Cortex of kidney (tissue), 1 donor: ENCODE results near the gene AAMDC.

Experiments used
- DNase-seq: peaks from one replicate; lab custom pipeline; 2025; lab: John Stamatoyannopoulos, UW

Gene AAMDC

DNA sequence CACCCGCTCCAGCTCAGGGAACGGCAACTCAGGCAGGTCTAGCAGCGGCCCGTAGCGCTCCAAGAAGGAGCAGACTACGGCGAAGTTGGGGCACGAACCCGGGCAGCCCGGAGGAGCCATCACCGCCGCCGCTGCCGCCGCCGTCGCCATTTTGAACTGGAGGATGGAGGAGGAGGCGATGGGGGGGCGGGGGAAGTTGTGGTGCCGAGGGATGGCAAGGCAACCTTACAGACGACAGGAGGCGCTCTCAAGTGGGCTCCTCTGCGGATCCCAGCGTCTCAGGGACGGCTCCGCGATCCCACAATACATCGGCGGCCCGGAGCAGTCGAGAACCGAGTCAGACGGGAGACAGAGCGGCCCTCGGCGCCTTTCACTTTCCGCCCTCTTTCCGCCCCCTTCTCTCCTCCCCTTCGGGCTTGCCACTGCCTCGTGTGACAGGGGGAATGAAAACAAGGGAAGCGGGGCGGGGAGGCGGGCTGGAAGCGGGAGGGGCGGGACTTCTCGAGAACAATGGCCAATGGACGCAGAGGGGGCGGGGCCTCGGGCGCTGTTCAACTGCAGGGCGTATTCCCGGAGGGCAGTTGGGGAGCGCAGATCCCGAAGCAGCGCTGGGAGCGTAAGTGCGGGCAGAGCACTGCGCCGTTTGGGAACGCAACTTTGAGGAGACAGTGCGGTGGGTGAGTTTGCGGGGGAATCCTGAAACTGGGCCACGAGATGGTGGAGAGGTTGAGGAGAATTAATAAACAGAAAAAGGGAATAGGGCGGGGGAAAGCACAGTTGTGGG, at the start of gene AAMDC, which contains the start of gene RSF1:
Gene AAMDC (plus strand): TSS at position 580 of the 784 bp plus-strand sequence. CDS start 21,353 bp downstream, outside the sequence.
Gene RSF1 (minus strand): TSS at position 158 of the 784 bp plus-strand sequence. CDS start 8 bp downstream, at position 150.
- peak; percentile 72 for DNase-seq

DNA sequence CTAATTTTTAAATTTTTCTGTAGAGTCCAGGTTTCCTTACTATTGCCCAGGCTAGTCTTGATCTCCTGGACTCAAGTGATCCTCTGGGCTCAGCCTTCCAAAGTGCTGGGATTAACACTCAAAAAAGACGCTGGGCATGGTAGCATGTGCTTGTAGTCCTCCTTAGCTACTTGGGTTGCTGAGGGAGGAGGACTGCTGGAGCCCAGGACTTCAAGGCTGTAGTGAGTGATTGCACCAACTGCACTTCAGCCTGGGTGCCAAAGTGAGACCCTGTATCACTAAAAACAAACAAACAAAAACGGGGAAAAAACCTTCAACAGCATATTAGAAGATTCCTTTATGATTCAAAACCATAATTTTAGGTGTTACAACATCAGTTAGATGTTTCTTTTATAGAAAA, 45.0 kb upstream of the AAMDC start:
- no peak for DNase-seq

DNA sequence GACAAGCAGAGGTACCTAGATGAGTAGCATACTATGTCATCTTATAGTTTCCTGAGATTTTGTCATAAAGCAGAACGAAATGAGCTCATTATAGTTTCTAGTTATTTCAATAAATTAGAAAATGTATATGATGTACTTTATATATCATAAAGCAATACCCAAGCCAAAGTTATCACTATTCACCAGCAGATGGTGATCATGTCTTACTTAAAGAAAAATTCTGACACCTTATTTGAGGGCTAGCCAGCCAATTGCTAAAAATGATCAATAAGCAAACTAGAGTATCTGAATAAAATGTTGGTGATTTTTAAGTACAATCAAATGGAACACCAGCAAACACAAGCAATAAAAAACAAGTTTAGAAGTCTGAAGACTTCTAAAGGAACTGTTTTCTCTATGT, 44.5 kb upstream of the AAMDC start:
- no peak for DNase-seq

DNA sequence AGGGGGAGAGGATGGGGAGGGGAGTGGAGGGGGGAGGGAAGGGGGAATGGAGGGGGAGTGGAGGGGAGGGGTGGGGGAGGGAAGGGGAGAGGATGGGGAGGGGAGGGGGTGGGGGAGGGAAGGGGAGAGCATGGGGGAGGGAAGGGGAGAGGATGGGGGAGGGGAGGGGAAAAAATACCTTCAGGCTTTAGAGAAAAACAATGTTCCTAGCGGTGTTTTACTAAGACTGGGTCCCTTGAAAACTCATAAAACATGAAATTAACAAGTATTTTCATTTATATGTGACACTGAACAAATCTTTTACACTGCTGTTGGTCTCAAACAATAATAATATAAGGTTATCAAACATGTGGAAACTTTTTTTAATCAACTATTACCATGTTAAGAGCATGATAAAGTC, 42.8 kb upstream of the AAMDC start:
- DNase-seq: no peak

GRCh38 chr11:77778549-77778948, 42.4 kb upstream of the AAMDC start:
- no peak for DNase-seq

- DNase-seq: no peak
Observed at GRCh38 chr11:77779935-77780334, 41.0 kb upstream of the AAMDC start.

DNA sequence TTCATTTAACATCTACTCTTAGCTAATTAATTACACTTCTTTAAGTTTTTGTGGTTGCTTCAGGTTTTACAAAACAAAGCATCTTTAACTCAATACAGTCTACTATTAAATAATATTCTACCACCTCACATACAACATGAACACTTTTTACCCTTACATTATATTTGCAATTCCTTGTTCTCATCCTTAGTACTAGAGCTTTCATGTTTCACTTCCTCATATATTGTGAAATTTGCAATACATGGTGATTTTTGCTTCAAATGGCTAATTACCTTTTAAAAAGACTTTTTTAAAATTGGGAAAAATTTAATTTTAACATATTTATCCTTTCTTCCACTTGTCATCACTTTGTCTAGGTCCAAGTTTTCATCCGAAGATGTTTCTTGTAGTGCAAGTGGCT, 37.9 kb upstream of the AAMDC start:
- no peak for DNase-seq

- DNase-seq: no peak
Observed at GRCh38 chr11:77784572-77784971, 36.4 kb upstream of the AAMDC start.

DNA sequence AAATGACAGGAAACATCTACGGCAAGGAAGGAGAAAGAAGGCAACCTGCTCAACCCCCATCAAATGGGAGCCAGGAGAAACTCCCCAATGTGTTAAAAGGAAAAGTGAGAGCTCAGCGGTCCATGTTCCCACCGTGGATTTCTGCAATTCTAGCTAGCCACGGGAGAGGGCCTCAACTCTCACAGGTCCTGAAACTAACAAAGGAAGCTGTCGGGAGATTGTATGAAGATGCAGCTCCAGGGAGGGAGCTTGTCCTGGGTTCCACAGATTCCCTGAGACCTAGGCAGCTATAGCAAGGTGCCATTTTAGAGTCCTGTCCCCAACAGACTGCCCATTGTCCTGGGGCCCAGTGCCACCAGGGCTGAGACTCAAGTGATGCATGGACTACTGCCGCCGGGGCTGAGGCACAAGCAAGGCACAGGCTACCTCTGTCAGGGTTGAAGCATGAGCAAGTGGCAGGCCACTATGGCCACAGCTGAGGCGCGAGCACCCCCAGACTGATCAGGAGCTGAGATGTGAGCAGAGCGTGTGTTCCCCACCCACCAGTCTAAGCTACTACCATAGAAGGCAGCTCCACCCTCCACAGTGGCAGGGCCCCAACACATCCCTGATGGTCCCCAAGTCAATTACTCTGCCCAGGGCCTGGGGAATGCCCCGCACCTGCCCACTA, 31.7 kb upstream of the AAMDC start:
- DNase-seq: no peak

GRCh38 chr11:77789731-77790476, 31.0 kb upstream of the AAMDC start:
- DNase-seq: no peak

GRCh38 chr11:77791301-77791700, 29.6 kb upstream of the AAMDC start:
- DNase-seq: no peak

GRCh38 chr11:77793972-77794371, 27.0 kb upstream of the AAMDC start:
- no peak for DNase-seq

- DNase-seq: no peak
Observed at GRCh38 chr11:77799338-77799737, 21.6 kb upstream of the AAMDC start.

DNA sequence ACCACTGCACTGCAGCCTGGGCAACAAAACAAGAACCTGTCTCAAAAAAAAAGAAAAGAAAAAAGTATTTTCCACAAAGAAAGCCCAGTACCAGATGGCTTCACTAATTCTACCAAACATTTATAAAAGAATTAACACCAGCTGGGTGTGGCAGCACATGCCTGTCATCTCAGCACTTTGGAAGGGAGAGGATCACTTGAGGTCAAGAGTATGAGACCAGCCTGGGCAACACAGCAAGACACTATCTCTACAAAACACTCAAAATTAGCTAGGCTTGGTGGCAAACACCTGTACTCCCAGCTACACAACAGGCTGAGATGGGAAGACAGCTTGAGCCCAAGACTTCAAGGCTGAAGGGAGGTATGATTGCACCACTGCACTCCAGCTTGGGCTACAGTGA, 20.5 kb upstream of the AAMDC start:
- no peak for DNase-seq

DNA sequence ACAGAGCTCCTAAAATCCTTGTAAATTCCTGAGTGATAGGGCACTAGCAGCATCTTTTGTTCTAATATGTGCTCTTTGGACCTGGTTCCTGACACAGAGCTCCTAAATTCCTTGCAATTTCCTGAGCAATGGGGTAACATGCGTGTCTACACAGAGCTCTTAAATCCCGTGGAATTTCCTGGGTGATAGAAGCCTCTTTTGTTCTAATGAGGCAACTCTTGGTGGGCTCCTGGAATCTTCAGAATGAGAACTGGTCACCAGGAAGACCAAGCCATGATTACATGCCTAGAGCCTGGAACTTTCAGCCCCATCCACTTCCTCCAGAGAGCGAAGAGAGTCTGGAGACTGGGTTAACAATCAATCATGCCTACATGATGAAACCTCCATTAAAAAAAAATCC, 19.5 kb upstream of the AAMDC start:
- no peak for DNase-seq

DNA sequence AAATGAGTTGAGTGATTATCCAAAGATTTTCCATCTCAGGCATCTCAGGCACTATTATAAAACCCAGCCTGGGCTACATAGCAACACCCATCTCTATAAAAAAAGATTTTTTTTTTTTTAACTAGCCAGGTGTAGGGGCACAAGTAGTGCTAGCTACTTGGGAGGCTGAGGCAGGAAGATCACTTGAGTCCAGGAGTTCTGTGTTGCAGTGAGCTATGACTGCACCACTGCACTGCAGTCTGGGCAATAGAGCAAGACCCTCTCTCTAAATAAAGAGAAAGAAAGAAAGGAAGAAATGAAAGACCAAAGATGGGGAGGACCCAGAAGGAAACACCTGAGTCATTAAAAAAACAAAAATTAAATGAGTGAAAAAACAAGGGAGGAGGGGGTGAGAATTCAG, 14.5 kb upstream of the AAMDC start:
- no peak for DNase-seq

GRCh38 chr11:77806993-77807392, 14.0 kb upstream of the AAMDC start:
- DNase-seq: no peak

- no peak for DNase-seq
Observed at GRCh38 chr11:77813256-77813655, 7.7 kb upstream of the AAMDC start.

DNA sequence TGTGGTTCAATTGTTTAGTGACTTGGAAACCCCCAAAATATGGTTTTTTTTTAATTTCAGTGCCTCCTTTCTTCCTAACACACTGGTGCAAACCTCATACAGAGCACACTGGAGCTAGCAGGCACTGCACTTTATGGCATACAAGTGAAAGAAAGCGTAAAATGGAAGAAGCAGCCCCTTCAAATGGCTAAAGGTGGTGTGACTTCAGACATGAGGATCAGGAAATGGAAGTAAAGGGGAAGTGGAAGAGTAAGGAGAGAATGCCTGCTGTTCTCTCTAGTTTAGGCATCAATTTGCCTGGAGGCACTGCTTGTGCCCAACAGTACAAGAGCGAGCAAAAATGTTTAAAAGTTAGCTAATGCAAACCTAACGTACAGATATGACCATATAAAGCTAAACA, 6.1 kb upstream of the AAMDC start:
- DNase-seq: no peak

- DNase-seq: no peak
Observed at GRCh38 chr11:77815459-77815858, 5.5 kb upstream of the AAMDC start.

DNA sequence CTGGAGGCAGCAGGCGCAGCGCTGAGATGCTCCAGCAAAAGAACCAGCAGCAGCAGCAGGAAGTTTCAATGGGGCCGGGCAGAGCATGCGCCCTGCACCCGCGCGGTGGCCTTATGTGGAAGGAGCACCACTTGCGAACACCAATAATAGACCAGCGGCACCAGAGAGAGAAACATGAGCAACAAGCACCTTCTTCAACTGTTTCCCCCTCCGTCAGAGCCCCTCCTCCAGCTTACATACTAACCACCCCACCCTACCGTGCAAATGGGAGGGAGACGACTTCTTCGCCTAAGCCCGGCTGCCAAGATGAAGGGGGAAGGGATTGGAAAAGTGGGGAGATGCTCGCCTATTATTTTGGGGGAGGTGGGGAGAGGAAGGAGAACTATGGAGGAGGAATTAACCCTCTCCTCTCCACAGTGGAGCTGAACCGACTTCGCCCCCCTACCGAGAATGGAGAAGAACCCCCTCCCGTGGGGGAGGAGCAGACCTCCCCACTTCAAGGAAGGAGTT, 1.5 kb upstream of the AAMDC start:
- no peak for DNase-seq

- no peak for DNase-seq
Observed at GRCh38 chr11:77819921-77820564, 901 bp upstream of the AAMDC start.
